Activated CD8-positive, alpha-beta memory T cell treated with anti-CD3 and anti-CD28 coated beads, Interleukin-2, amount 50 U/mL, for 24 hours (primary cell): ENCODE data around the gene SFT2D1.

Experiments used
- DNase-seq: peaks from one replicate; pipeline ENCODE4 v3.0.0-alpha.2; 2020; ENCODE audit errors: extremely low read depth

Gene SFT2D1

GRCh38 chr6:166307082-166308032 is 35.0 kb downstream of the SFT2D1 start:
- DNase-seq = no peak

GRCh38 chr6:166306378-166307081 is 35.8 kb downstream of the SFT2D1 start:
- DNase-seq = no peak

- DNase-seq = no peak
These were observed 36.7 kb downstream of the SFT2D1 start for GRCh38 chr6:166305562-166306117.

- DNase-seq = no peak
These were observed 38.2 kb downstream of the SFT2D1 start for GRCh38 chr6:166304106-166304505.

- no peak for DNase-seq
These were observed 40.5 kb downstream of the SFT2D1 start for GRCh38 chr6:166301611-166302529.

- no peak for DNase-seq
These were observed 41.9 kb downstream of the SFT2D1 start for GRCh38 chr6:166300357-166300987.

GRCh38 chr6:166297606-166298005 is 44.7 kb downstream of the SFT2D1 start:
- DNase-seq = no peak

- DNase-seq = no peak
These were observed 46.1 kb downstream of the SFT2D1 start for GRCh38 chr6:166296035-166296883.

- DNase-seq = no peak
These were observed 48.4 kb downstream of the SFT2D1 start for GRCh38 chr6:166293731-166294584.

- DNase-seq = no peak
These were observed 52.9 kb downstream of the SFT2D1 start for GRCh38 chr6:166289207-166290060.

- DNase-seq = no peak
These were observed 55.5 kb downstream of the SFT2D1 start for GRCh38 chr6:166286839-166287271.

- DNase-seq = no peak
These were observed 57.1 kb downstream of the SFT2D1 start for GRCh38 chr6:166285233-166285632.

- DNase-seq = no peak
These were observed 57.7 kb downstream of the SFT2D1 start for GRCh38 chr6:166284640-166285039.

- no peak for DNase-seq
These were observed 59.8 kb downstream of the SFT2D1 start for GRCh38 chr6:166282394-166283032.

GRCh38 chr6:166281104-166281503 is 61.2 kb downstream of the SFT2D1 start:
- no peak for DNase-seq

- DNase-seq = no peak
These were observed 63.0 kb downstream of the SFT2D1 start for GRCh38 chr6:166279393-166279679.

GRCh38 chr6:166278579-166279392 is 63.6 kb downstream of the SFT2D1 start:
- no peak for DNase-seq
